SK-N-MC (cell line): ENCODE results near the gene RINT1.
"Not testable (repeated sequence)": the region's sequence is repeated elsewhere in the genome, so short reads cannot be mapped to it uniquely, and the experiment has no call there.

ENCODE experiments used
- DNase-seq: peaks from one replicate; pipeline ENCODE4 v3.0.0-alpha.2; 2011; ENCODE audit warnings: low read depth, low spot score
- H3K27ac ChIP-seq: fragments of 200-600 bp; sonication (generic); 2 replicates; pipeline ENCODE4 v1.5.1; 2016; ENCODE audit warnings: mixed run types
- H3K36me3 ChIP-seq: fragments of 200-600 bp; sonication (generic); 2 replicates; pipeline ENCODE4 v1.6.1; 2017; ENCODE audit warnings: antibody characterized with exemption, low read length, mixed read lengths; ENCODE audit not compliant: insufficient read depth
- H3K4me3 ChIP-seq: fragments of 200-600 bp; sonication (generic); 2 replicates; pipeline ENCODE4 v1.5.1; 2016
- H3K9ac ChIP-seq: fragments of 200-600 bp; sonication (generic); 2 replicates; pipeline ENCODE4 v1.8.0; 2017; ENCODE audit warnings: mixed run types, mixed read lengths; ENCODE audit not compliant: insufficient read length
- H3K9me3 ChIP-seq: fragments of 200-600 bp; sonication (generic); 2 replicates; pipeline ENCODE4 v1.6.1; 2017; ENCODE audit warnings: low read depth, mild to moderate bottlenecking, antibody characterized with exemption, low read length, moderate library complexity, mixed read lengths
- EZH2 ChIP-seq: fragments of 200-600 bp; sonication (generic); IDR thresholded peaks from one replicate; pipeline ENCODE4 v1.6.1; 2017; ENCODE audit warnings: antibody characterized with exemption
- FOXP2 ChIP-seq: optimal IDR thresholded peaks from 2 replicates; pipeline ENCODE3; 2011; ENCODE audit warnings: mild to moderate bottlenecking, moderate library complexity; ENCODE audit not compliant: insufficient read depth; ENCODE audit errors: extremely low read length, control extremely low read depth
- POLR2AphosphoS5 ChIP-seq: IDR thresholded peaks from 2 replicates; pipeline ENCODE4 v1.6.1; 2012; ENCODE audit warnings: mild to moderate bottlenecking, low read depth, low read length, borderline replicate concordance

The RINT1 gene

GRCh38 chr7:105524840-105525239 lies 7.2 kb upstream of the RINT1 start:
- Histone ChIP-seq H3K27ac (no peak overlapping the region), H3K36me3 (peaks cover 2% of the 10 kb centered on the region), H3K9me3 (no peaks in the 10 kb centered on the region), H3K4me3 (no peak overlapping the region), H3K9ac (no peak overlapping the region)
- TF ChIP-seq FOXP2 (no peak), POLR2AphosphoS5 (no peak), EZH2 (no peak)
- DNase-seq = no peak

- H3K4me3 ChIP-seq, H3K9ac ChIP-seq, DNase-seq, H3K27ac ChIP-seq, H3K9me3 ChIP-seq, H3K36me3 ChIP-seq: not testable (repeated sequence)
These were observed 4.3 kb upstream of the RINT1 start for GRCh38 chr7:105527737-105528136.

GRCh38 chr7:105530126-105530525 lies 1.9 kb upstream of the RINT1 start:
- no peaks in the 10 kb centered on the region for H3K36me3 ChIP-seq
- H3K27ac ChIP-seq = no peak overlapping the region
- DNase-seq = no peak
- H3K4me3 ChIP-seq = no peak overlapping the region
- no peaks in the 10 kb centered on the region for H3K9me3 ChIP-seq
- TF ChIP-seq FOXP2 (no peak), EZH2 (no peak), POLR2AphosphoS5 (no peak)
- H3K9ac ChIP-seq = no peak overlapping the region

GRCh38 chr7:105530546-105530945 lies 1.5 kb upstream of the RINT1 start:
- no peak overlapping the region for H3K9ac ChIP-seq

GRCh38 chr7:105532709-105533460 lies 884 bp downstream of the RINT1 start:
- peaks cover 12% of the 10 kb centered on the region; the same call in 1 of the 2 replicates for H3K36me3 ChIP-seq
- no peak overlapping the region for H3K27ac ChIP-seq
- no peak for DNase-seq
- peak overlapping the region; percentile 99 for H3K9ac ChIP-seq
- H3K4me3 ChIP-seq = peak overlapping the region; percentile 98
- no peak for TF ChIP-seq FOXP2
- no peak for TF ChIP-seq EZH2
- no peak for TF ChIP-seq POLR2AphosphoS5
- H3K9me3 ChIP-seq = no peaks in the 10 kb centered on the region

More at GRCh38 chr7:105530546-105530945, 1.5 kb upstream of the RINT1 start:
- no peaks in the 10 kb centered on the region for H3K9me3 ChIP-seq
- no peaks in the 10 kb centered on the region for H3K36me3 ChIP-seq
- H3K4me3 ChIP-seq = no peak overlapping the region
- no peak overlapping the region for H3K27ac ChIP-seq
- no peak for TF ChIP-seq POLR2AphosphoS5
- TF ChIP-seq EZH2 = no peak
- TF ChIP-seq FOXP2 = no peak
- no peak for DNase-seq

- TF ChIP-seq EZH2 (no peak), POLR2AphosphoS5 (no peak), FOXP2 (no peak)
- no peak for DNase-seq
- peaks cover 53% of the 10 kb centered on the region for H3K36me3 ChIP-seq
- no peak overlapping the region for H3K4me3 ChIP-seq
- H3K27ac ChIP-seq = no peak overlapping the region
- H3K9ac ChIP-seq = no peak overlapping the region
- H3K9me3 ChIP-seq = no peaks in the 10 kb centered on the region
These were observed 6.3 kb downstream of the RINT1 start for GRCh38 chr7:105538339-105538738.

- H3K27ac ChIP-seq = no peak overlapping the region
- H3K9me3 ChIP-seq = no peaks in the 10 kb centered on the region
- H3K9ac ChIP-seq = no peak overlapping the region
- no peak for DNase-seq
- TF ChIP-seq EZH2 = no peak
- peaks cover 61% of the 10 kb centered on the region for H3K36me3 ChIP-seq
- H3K4me3 ChIP-seq = no peak overlapping the region
These were observed 27.9 kb downstream of the RINT1 start for GRCh38 chr7:105559926-105560325.

- Histone ChIP-seq H3K4me3 (no peak overlapping the region), H3K9ac (no peak overlapping the region), H3K27ac (no peak overlapping the region), H3K9me3 (no peaks in the 10 kb centered on the region), H3K36me3 (peaks cover 66% of the 10 kb centered on the region)
- TF ChIP-seq POLR2AphosphoS5 = no peak
- DNase-seq = no peak
These were observed 33.2 kb downstream of the RINT1 start for GRCh38 chr7:105565190-105565589.

GRCh38 chr7:105567024-105567423 lies 35.0 kb downstream of the RINT1 start:
- Histone ChIP-seq H3K9me3 (no peaks in the 10 kb centered on the region), H3K9ac (no peak overlapping the region), H3K4me3 (no peak overlapping the region), H3K27ac (no peak overlapping the region), H3K36me3 (peaks cover 60% of the 10 kb centered on the region)
- TF ChIP-seq EZH2 = no peak
- TF ChIP-seq POLR2AphosphoS5 = no peak
- no peak for TF ChIP-seq FOXP2
- no peak for DNase-seq

- H3K36me3 ChIP-seq = peaks cover 55% of the 10 kb centered on the region
- no peak for TF ChIP-seq FOXP2
- no peak for TF ChIP-seq POLR2AphosphoS5
- TF ChIP-seq EZH2 = no peak
- no peaks in the 10 kb centered on the region for H3K9me3 ChIP-seq
- H3K27ac ChIP-seq = no peak overlapping the region
- H3K4me3 ChIP-seq = no peak overlapping the region
- no peak overlapping the region for H3K9ac ChIP-seq
- no peak for DNase-seq
These were observed 35.8 kb downstream of the RINT1 start for GRCh38 chr7:105567821-105568220.
